Measurements from ENCODE around the gene BEX2.
"Not testable (repeated sequence)": the region's sequence is repeated elsewhere in the genome, so short reads cannot be mapped to it uniquely, and the experiment has no call there.

BEX2 gene

GRCh38 chrX:103310555-103311398 is at the start of gene BEX2:
Gene BEX2, minus strand, starts transcription at chrX:103310990. Its CDS starts 1,014 bp downstream, at chrX:103309976.
- peak; percentile 69 for DNase-seq (ENCODE audit: low read depth)

- DNase-seq (ENCODE audit: low read depth) = no peak
These were observed 49.3 kb upstream of the BEX2 start for GRCh38 chrX:103360092-103360491.

DNA sequence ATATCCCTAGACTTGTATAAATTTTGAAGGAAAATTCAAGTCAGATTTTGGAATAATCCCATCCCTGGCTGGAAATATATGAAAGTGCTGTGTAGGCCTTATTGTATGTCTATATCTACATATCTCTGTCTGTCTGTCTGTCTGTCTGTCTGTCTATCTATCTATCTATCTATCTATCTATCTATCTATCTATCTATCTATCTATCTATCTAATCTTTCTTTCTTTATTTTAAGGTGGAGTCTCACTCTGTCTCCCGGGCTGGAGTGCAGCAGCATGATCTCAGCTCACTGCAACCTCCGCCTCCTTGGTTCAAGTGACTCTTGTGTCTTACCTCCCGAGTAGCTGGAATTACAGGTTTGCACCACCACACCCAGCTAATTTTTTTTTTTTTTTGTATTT is 48.8 kb upstream of the BEX2 start:
- DNase-seq (ENCODE audit: low read depth) = not testable (repeated sequence)

DNA sequence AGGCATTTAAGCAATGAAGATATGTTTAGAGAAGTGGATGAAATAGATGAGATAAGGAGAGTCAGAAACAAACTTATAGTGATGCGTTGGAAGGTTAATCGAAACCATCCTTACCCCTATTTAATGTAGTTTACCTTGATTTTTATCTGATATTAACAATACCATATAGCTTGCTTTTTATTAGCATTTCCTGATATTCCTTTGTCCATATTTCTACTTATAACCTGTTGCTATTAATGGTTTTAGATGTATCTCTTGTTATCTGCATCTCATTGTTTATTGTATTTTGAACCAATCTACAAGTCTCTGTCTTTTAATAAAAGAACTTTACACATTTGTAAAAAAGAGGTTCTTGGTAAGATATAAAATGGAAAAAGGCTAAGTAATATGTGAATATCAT is 47.1 kb upstream of the BEX2 start:
- no peak for DNase-seq (ENCODE audit: low read depth)

DNA sequence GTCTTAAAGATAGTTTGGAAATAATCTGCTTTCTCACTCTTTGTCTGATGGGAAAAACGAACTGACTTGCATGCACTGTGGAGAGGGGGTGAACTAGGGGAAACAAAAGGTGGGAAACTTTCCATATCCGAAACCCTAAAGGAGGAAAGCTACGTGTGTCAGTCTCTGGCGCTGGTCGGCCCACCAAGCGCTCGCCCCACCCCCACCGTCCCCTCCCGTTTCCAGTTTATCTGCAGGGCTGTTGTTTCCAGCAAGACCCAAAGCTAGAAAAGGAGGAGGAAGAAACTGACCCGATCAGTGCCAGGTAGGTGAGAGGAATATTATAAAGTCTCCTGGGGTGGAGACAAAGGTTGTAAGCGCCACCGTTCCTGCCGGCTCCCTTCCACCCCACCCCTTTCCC is 46.1 kb upstream of the BEX2 start:
- DNase-seq (ENCODE audit: low read depth) = no peak

- no peak for DNase-seq (ENCODE audit: low read depth)
These were observed 45.5 kb upstream of the BEX2 start, which contains the start of gene TCEAL9 for GRCh38 chrX:103356130-103356798. Gene TCEAL9, plus strand, starts transcription at chrX:103356506. Its CDS starts 1,179 bp downstream, at chrX:103357685.

DNA sequence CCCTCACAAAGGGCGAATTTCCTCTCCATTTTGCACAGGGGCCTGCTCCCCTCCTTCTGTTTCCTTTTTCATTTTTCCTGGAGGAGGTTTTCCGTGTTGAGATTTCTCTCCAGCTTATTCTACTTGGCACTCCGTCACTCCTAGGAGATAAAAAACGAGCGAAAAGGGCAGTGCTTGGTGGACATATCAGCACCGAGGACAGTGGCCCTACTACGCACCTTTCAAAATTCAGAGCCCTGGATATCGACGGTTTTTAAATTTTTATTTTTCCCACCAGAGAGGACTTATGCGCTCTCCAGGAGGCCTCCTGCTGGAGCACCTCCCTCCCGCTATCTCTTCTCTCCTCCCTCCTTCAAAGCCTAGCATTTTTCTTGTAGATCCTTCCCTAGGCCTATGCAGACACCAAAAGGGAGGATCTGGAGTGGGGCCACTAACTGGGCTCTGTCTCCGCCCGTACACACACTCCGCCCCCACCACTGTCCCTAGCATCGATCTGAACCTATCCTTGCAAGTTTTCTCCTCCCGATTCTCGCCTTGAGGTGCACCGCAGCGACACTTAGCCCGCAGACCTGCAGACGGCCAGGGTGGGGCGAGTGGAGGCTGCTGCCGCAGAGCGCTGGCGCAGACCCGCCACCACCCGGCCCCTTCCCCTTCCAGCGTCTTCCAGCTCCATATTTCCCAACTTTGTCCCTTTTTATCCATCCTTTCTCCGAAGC is 37.0 kb upstream of the BEX2 start:
- DNase-seq (ENCODE audit: low read depth) = no peak

DNA sequence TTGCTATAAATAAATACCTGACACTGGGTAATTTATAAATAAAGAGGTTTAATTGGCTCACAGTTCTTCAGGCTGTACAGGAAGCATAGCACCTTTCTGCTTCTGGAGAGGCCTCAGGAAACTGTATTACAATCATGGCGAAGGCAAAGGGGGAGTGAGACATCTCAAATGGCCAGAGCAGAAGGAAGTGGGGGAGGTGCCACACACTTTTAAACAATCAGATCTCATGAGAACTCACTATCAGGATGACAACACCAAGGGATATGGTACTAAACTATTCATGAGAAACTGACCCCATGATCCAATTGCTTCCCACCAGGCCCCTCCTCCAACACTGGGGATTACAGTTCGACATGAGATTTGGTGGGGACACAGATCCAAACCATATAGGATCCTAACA is 33.8 kb upstream of the BEX2 start:
- DNase-seq (ENCODE audit: low read depth) = no peak

DNA sequence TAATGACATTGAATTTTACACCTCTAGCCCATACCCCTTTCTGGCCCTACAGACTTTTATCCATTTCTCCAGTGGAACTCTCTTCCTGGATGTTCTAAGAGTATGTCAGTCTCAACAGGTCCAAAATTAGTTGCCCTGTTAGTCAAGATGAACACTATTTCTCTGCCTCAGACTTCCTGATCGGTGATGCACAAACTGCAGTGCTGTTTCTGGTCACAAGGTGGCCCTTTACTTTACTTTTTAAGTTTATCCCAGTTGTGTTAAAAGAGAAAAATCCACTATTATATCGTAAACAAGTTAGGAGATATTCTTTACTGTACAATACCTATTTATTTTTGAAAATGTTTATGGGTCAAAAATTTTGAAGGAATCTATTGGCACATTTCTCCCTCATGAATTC is 32.3 kb upstream of the BEX2 start:
- DNase-seq (ENCODE audit: low read depth) = peak; percentile 17

DNA sequence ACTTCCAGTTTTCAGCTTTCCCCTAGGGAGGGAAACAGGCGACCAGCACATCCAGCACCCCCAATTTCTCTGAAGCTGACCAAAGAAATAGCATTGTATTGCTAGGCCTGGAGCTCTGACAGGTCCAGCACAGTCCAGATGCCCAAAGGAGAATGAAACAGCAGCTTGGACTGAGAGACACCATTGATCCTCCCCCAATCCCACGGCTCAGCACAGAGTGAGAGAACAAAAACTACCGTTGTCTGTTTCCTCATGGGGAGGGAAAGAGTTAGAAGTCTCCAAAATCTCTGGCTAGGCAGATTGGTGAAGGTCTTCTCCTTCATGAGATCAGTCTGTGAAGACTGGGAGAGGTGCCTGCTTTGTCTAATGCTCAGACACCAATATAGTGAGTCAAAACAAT is 27.9 kb upstream of the BEX2 start:
- DNase-seq (ENCODE audit: low read depth) = no peak

DNA sequence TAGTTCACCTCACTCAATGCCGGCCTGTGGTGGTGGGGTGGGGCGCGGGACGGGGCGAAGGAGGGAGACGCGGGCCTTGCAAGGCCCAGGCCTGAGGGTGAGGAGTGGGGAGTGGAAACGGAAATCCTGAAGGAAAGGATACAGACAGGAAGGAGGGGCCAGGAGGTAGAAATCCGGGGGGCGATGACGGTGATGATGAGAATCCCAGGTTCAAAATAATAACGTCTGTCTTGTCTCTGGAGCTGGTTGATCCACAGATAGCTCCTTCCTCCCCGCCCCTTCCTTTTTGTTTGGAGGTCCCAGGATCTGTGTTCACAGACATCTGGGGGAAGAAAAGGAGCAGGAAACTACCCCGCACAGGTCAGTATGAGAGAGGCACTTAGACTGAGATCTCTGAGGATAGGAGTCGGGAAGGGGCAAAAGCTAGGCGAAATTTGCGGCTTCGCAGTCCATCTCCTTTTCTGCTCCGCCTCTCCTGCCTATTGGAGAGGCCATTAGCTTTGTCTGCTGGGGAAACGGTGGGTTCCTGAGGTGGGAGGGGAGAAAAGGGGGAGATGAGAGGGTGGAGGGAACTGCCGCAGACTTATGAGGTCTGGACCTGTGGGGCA is 20.0 kb upstream of the BEX2 start:
- no peak for DNase-seq (ENCODE audit: low read depth)

GRCh38 chrX:103329991-103330390 is 19.2 kb upstream of the BEX2 start, which contains the start of gene TCEAL7:
Gene TCEAL7, plus strand, starts transcription at chrX:103330239. Its CDS starts 1,165 bp downstream, at chrX:103331404.
- no peak for DNase-seq (ENCODE audit: low read depth)

GRCh38 chrX:103311399-103311780 is 600 bp upstream of the BEX2 start:
- DNase-seq (ENCODE audit: low read depth) = no peak

DNA sequence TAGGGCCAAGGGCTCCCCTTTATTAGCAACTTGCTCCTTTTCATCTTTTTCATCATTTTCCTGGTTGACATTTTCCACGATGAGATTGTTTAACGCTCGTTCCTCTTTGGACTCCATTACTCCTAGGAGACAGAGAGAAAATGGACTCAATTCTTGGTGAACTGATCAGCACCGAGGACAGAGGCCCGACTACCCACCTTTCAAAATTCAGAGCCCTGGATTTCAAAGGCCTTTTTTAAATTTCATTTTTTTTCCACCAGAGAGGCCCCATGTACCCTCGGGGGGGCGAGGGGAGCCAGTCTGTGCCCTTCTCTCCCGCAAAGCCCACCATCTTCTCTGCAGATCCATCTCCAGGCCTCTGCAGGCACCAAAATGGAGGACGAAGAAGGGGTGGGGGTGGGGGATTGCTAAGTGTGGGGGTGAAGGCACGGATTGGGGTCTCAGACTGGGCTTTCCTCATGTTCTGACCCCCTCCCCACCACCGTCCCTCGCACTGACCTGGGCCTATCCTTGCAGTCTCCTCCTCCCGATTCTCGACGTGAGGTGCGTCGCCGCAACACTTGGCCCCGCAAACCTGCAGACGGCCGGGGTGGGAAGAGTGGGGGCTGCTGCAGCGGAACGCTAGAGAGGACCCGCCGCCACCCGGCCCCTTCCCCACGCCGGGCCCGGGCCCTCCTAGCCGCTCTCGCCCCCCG is 783 bp downstream of the BEX2 start:
- no peak for DNase-seq (ENCODE audit: low read depth)

DNA sequence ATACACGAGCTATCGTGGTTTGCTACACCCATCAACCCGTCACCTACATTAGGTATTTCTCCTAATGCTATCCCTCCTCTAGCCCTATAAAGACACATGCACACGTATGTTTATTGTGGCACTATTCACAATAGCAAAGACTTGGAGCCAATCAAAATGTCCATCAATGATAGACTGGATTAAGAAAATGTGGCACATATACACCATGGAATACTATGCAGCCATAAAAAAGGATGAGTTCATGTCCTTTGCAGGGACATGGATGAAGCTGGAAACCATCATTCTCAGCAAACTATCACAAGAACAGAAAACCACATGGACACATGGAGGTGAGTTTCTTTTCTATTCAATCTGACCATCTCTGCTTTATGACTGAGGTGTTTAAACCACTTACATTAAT is 5.1 kb downstream of the BEX2 start:
- DNase-seq (ENCODE audit: low read depth) = not testable (repeated sequence)

DNA sequence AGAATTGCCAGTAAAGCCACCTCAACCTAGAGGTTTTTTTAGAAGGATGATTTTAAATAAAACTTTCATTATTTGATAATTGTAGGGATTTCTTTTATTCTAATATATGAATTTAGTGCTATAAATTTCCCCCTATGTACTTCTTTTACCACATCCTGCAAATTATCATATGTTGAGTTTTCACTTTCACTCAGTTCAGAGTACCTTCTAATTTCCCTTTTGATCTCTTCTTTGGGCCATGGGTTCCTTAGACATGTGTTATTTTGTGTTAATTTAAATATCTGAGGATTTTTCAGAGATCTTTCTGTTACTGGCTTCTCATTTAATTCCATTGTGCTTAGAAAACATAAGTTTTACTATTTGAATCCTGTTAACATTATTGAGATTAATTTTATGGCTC is 6.1 kb downstream of the BEX2 start:
- DNase-seq (ENCODE audit: low read depth) = no peak

GRCh38 chrX:103293118-103293517 is 17.7 kb downstream of the BEX2 start:
- no peak for DNase-seq (ENCODE audit: low read depth)

- DNase-seq (ENCODE audit: low read depth) = no peak
These were observed 31.2 kb downstream of the BEX2 start for GRCh38 chrX:103279624-103280023.

GRCh38 chrX:103276581-103277002 is 34.2 kb downstream of the BEX2 start, which contains the start of gene TCEAL5:
Gene TCEAL5, minus strand, starts transcription at chrX:103276750. Its CDS starts 2,187 bp downstream, at chrX:103274563.
- no peak for DNase-seq (ENCODE audit: low read depth)

DNA sequence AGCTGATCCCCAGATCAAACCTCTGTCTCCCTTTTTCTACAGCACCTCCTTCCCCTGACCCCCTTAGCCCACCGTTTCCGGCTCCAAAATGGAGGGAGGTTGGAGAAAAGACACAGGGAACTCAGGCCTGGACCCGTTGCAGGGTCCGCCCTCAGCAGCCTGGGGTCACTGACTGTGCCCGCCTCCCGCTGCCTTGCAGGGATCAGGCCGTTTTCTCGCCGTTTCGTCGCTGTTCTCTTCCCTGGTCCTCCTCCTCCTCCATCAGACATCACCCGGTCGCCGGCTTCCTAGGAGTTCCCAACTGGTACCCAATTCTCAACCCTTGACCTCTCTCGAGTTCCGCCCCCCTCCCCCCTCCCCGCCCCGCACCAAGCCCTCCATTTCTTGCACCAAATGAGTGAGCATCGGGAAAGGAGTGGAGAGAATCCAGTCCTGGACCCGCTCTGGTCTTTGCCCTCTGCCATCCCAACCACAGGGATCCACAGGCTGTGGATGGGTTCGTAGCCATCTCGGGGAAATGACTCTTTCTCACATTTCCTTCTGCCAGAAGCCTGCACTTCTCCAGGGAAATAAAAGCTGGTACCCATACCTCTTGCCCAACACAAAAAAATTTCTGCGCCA is 34.7 kb downstream of the BEX2 start:
- DNase-seq (ENCODE audit: low read depth) = no peak

GRCh38 chrX:103274284-103274683 is 36.5 kb downstream of the BEX2 start:
- no peak for DNase-seq (ENCODE audit: low read depth)

Data from stimulated activated CD8-positive, alpha-beta memory T cell treated with anti-CD3 and anti-CD28 coated beads, Interleukin-12 subunit alpha, Interleukin-12 subunit beta, amount 100 ng/mL, for 1 hour (primary cell).